HepG2 (cell line): Measurements from ENCODE around the gene NUDT15. TPM values are rescaled to one million over a fixed set of nuclear protein-coding genes. Genes with fewer than 3 reads are reported as not detected.

Source experiments
- ATAC-seq: fragments of 200-7000 bp; cut with Tn5 transposase; 3 replicates; pipeline ENCODE4 v1.9.1; 2020; ENCODE audit warnings: mild to moderate bottlenecking, moderate library complexity
- BruUV-seq: library from RNA; stranded (reverse); fragments of 400-500 nt; replicated peaks from 2 replicates; lab custom pipeline; 2021; lab: Mats Ljungman, UMichigan
- CTCF ChIA-PET: fragments of 300-600 bp; formaldehyde crosslinking; extraction: SDS; loops from one replicate; lab custom pipeline; 2021; ENCODE audit warnings: low total read pairs, inconsistent platforms, low intra/inter-chr PET ratio; lab: Yijun Ruan, JAX
- POLR2A ChIA-PET: fragments of 350-600 bp; sonication (Branson Sonifier 250); formaldehyde crosslinking; loops from one replicate; lab custom pipeline; 2020; ENCODE audit warnings: antibody characterized with exemption, inconsistent platforms; lab: Yijun Ruan, JAX
- DNase-seq: peaks from one replicate; pipeline ENCODE4 v3.0.0-alpha.2; 2015; ENCODE audit warnings: low spot score
- FAIRE-seq: peaks from 3 replicates; lab custom pipeline; 2011; peaks lifted over from hg19 to GRCh38; lab: Jason Lieb, UNC
- H2AFZ ChIP-seq: one replicate; pipeline ENCODE4 v1.6.1; 2011; ENCODE audit warnings: low read length, inconsistent platforms
- H3K27ac ChIP-seq: fragments of 300-600 bp; 3 replicates; pipeline ENCODE4 v1.8.0; 2011; ENCODE audit warnings: mixed run types, mild to moderate bottlenecking, mixed read lengths, low read length, inconsistent platforms; ENCODE audit not compliant: insufficient read depth; ENCODE audit errors: extremely low read length
- H3K27me3 ChIP-seq, 2 experiments: fragments of 200-600 bp in 1 of 2; 2 replicates in 1 of 2; 3 replicates in 1 of 2; pipeline versions ENCODE4 v1.6.0 to v1.8.0; 2011; ENCODE audit warnings: low read length in 2 of 2, mild to moderate bottlenecking in 2 of 2, moderate library complexity in 2 of 2, inconsistent platforms in 1 of 2; ENCODE audit not compliant: insufficient read depth in 2 of 2, control insufficient read depth in 1 of 2
- H3K36me3 ChIP-seq, 2 experiments: fragments of 200-600 bp in 1 of 2; replicated peaks in 1 of 2; 2 replicates in 1 of 2; 3 replicates in 1 of 2; pipeline versions ENCODE4 v1.5.1 to v1.8.0; 2011; ENCODE audit warnings: low read length in 2 of 2, inconsistent platforms in 1 of 2; ENCODE audit not compliant: insufficient read depth in 2 of 2, control insufficient read depth in 1 of 2
- H3K4me1 ChIP-seq: 2 replicates; pipeline ENCODE4 v1.5.1; 2012; ENCODE audit warnings: low read length, inconsistent platforms; ENCODE audit not compliant: insufficient read depth
- H3K4me2 ChIP-seq: 2 replicates; pipeline ENCODE4 v1.6.0; 2011; ENCODE audit warnings: low read depth, low read length, inconsistent platforms
- H3K4me3 ChIP-seq, 3 experiments: fragments of 200-600 bp in 1 of 3; sonication (generic), shearing (Covaris generic) in 1 of 3; replicated peaks in 1 of 3; 2 replicates each; pipeline ENCODE4 v1.5.1; 2011 to 2016; ENCODE audit warnings: low read length in 3 of 3, inconsistent platforms in 2 of 3, low read depth in 2 of 3, mild to moderate bottlenecking in 2 of 3, control low read depth in 1 of 3, mixed read lengths in 1 of 3; ENCODE audit not compliant: insufficient read depth in 1 of 3
- H3K79me2 ChIP-seq: one replicate; pipeline ENCODE4 v1.6.1; 2011; ENCODE audit warnings: low read length, inconsistent platforms; ENCODE audit not compliant: insufficient read depth
- H3K9ac ChIP-seq: 2 replicates; pipeline ENCODE4 v1.6.0; 2011; ENCODE audit warnings: mild to moderate bottlenecking, low read depth, low read length, inconsistent platforms; ENCODE audit not compliant: insufficient read depth
- H3K9me3 ChIP-seq: 2 replicates; pipeline ENCODE4 v1.5.1; 2012; ENCODE audit warnings: mild to moderate bottlenecking, low read length
- H4K20me1 ChIP-seq: 2 replicates; pipeline ENCODE4 v1.6.0; 2011; ENCODE audit warnings: inconsistent platforms, mild to moderate bottlenecking, low read length, moderate library complexity; ENCODE audit not compliant: insufficient read depth
- HES4 ChIP-seq: sonication (generic); formaldehyde crosslinking; IDR thresholded peaks from 2 replicates; pipeline ENCODE4 v1.9.0; 2021; ENCODE audit warnings: mild to moderate bottlenecking, missing genetic modification reagents, borderline replicate concordance
- HMG20B ChIP-seq: conservative IDR thresholded peaks from 2 replicates; pipeline ENCODE4 v1.6.1; 2016; ENCODE audit warnings: missing genetic modification reagents, missing compliant biosample characterization
- MAFF ChIP-seq: IDR thresholded peaks from 2 replicates; pipeline ENCODE4 v1.6.1; 2011; ENCODE audit warnings: low read depth, low read length, improper control_type of control experiment
- MAFK ChIP-seq, 2 experiments: IDR thresholded peaks in 1 of 2; conservative IDR thresholded peaks in 1 of 2; 2 replicates each; pipeline ENCODE4 v1.6.1; 2011; ENCODE audit warnings: improper control_type of control experiment in 2 of 2, low read length in 2 of 2
- MED13 ChIP-seq: sonication (generic); formaldehyde crosslinking; IDR thresholded peaks from 2 replicates; pipeline ENCODE4 v1.5.0; 2020; ENCODE audit warnings: missing genetic modification reagents
- PAF1 ChIP-seq: IDR thresholded peaks from 2 replicates; pipeline ENCODE4 v1.6.1; 2016; ENCODE audit warnings: missing genetic modification reagents, missing compliant biosample characterization
- REL ChIP-seq: sonication (generic); formaldehyde crosslinking; conservative IDR thresholded peaks from 2 replicates; pipeline ENCODE4 v1.8.0; 2022; ENCODE audit warnings: mild to moderate bottlenecking, missing genetic modification reagents, moderate library complexity
- ZNF263 ChIP-seq: sonication (generic); formaldehyde crosslinking; IDR thresholded peaks from 2 replicates; pipeline ENCODE4 v1.4.0; 2020; ENCODE audit warnings: missing genetic modification reagents
- ZNF446 ChIP-seq: sonication (generic); formaldehyde crosslinking; IDR thresholded peaks from 2 replicates; pipeline ENCODE4 v1.5.0; 2020; ENCODE audit warnings: mild to moderate bottlenecking, missing genetic modification reagents
- ZNF792 ChIP-seq: IDR thresholded peaks from 2 replicates; pipeline ENCODE4 v1.6.1; 2016
- WGBS: methylation state at CpG from one replicate; pipeline ENCODE4 v1.1.6; 2017; ENCODE audit warnings: low lambda C conversion rate; 5-methylcytosine and 5-hydroxymethylcytosine counted together
- in situ Hi-C: cut with HindIII; loops from 2 replicates; pipeline ENCODE4 v1.10.0; 2017; ENCODE audit warnings: low pct_unique_long_range_greater_than_20kb; ENCODE audit not compliant: extremely low pct_ligation_motif_present
- intact Hi-C: fragments of 100-400 bp; cut with micrococcal nuclease; formaldehyde crosslinking; loops from one replicate; pipeline ENCODE4 v1.10.0; 2022; ENCODE audit not compliant: unreplicated experiment
- polyA plus RNA-seq, 8 experiments: library from polyadenylated mRNA; depleted of rRNA in 3 of 8; stranded (reverse) in 7 of 8; unstranded in 1 of 8; fragments of >200 nt; fragmentation: Illumina TruSeq in 4 of 8; extraction: Trizol in 4 of 8; gene quantifications; 2 replicates each; pipeline versions ENCODE4 v1.2.1 to v1.2.3, GENCODE V29; 2011 to 2016; ENCODE audit warnings: low read depth in 4 of 8, missing spikeins in 1 of 8, mixed read lengths in 1 of 8; ENCODE audit not compliant: insufficient read depth in 1 of 8
- total RNA-seq, 5 experiments: library from RNA; depleted of rRNA; stranded (reverse); fragments of >200 nt; fragmentation: Illumina TruSeq; extraction: Trizol; gene quantifications; 2 replicates each; pipeline ENCODE4 v1.2.3, GENCODE V29; 2016; ENCODE audit warnings: low read depth in 1 of 5
- TF ChIP-seq, protein P1 (sequence below): sonication (generic); formaldehyde crosslinking; IDR thresholded peaks from 2 replicates; pipeline ENCODE4 v1.5.1; 2020; ENCODE audit warnings: missing genetic modification reagents, mild to moderate bottlenecking, borderline replicate concordance
- TF ChIP-seq, protein P2 (sequence below): sonication (generic); formaldehyde crosslinking; IDR thresholded peaks from 2 replicates; pipeline ENCODE4 v1.5.1; 2020; ENCODE audit warnings: mild to moderate bottlenecking, missing genetic modification reagents
- TF ChIP-seq, protein P3 (sequence below): sonication (generic); formaldehyde crosslinking; IDR thresholded peaks from 2 replicates; pipeline ENCODE4 v1.4.0; 2020; ENCODE audit warnings: missing genetic modification reagents
- TF ChIP-seq, protein P4 (sequence below): sonication (generic); formaldehyde crosslinking; conservative IDR thresholded peaks from 2 replicates; pipeline ENCODE4 v1.8.0; 2022; ENCODE audit warnings: mild to moderate bottlenecking, moderate library complexity, missing genetic modification reagents
- TF ChIP-seq, protein P5 (sequence below): sonication (generic); formaldehyde crosslinking; IDR thresholded peaks from 2 replicates; pipeline ENCODE4 v1.4.0; 2020; ENCODE audit warnings: missing genetic modification reagents

NUDT15 gene
- total and polyA plus RNA-seq, 2 of the 13 experiments (the other 11 are each of a cell fraction or from before 2014, with no cell fraction given) = 21.3 to 47.3 TPM

DNA sequence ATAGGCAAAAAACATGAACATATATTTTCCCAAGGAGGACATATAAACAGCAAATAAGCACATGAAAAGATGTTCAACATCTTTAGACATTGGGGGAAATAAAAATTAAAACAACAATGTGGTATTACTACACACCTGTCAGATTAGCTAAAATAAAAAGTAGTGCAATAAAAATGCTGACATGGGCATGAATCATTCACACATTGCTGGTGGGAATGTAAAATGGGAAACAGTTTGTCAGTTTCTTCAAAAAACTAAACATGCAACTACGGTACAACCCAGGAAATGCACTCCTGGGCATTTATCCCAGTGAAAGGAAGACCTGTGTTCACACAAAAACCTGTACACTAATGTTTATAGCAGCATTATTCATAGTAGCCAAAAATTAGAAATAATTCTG, 31.1 kb upstream of the NUDT15 start:
- no peaks in the 10 kb centered on the region for H3K27me3 ChIP-seq
- 100% methylated on average over 1 of the region's 1 CpG for WGBS
- H3K27ac ChIP-seq = no peak overlapping the region
- no peaks in the 10 kb centered on the region for H3K36me3 ChIP-seq
- H4K20me1 ChIP-seq = no peaks in the 10 kb centered on the region
- in situ Hi-C loops = no loop called here
- ChIA-PET POLR2A (no interaction called here), CTCF (no interaction called here)
- H3K4me2 ChIP-seq = no peak overlapping the region
- no peak overlapping the region for H3K9ac ChIP-seq
- peaks cover 24% of the 10 kb centered on the region for H3K4me1 ChIP-seq
- no peak for ATAC-seq
- no TSS peak for BruUV-seq
- no peak overlapping the region for H3K4me3 ChIP-seq
- DNase-seq = no peak
- no peak for FAIRE-seq
- no peak overlapping the region for H2AFZ ChIP-seq
- no peaks in the 10 kb centered on the region for H3K79me2 ChIP-seq
- TF ChIP-seq MED13 (CRISPR knock-in tag) (no peak), PAF1 (CRISPR knock-in tag) (no peak), ZNF446 (CRISPR knock-in tag) (no peak), HMG20B (CRISPR knock-in tag) (no peak), HES4 (CRISPR knock-in tag) (no peak), MAFF (peak; percentile 79), REL (no peak), MAFK (conservative IDR thresholded peaks at IDR 0.05 in 1 of 2, IDR thresholded peaks at IDR 0.05 in 1 of 2; ENCODE audit: low read length in 2 of 2) (peak; percentile 86 to 90), ZNF263 (CRISPR knock-in tag) (no peak), ZNF792 (CRISPR knock-in tag) (no peak)
- TF ChIP-seq, protein P1, sequence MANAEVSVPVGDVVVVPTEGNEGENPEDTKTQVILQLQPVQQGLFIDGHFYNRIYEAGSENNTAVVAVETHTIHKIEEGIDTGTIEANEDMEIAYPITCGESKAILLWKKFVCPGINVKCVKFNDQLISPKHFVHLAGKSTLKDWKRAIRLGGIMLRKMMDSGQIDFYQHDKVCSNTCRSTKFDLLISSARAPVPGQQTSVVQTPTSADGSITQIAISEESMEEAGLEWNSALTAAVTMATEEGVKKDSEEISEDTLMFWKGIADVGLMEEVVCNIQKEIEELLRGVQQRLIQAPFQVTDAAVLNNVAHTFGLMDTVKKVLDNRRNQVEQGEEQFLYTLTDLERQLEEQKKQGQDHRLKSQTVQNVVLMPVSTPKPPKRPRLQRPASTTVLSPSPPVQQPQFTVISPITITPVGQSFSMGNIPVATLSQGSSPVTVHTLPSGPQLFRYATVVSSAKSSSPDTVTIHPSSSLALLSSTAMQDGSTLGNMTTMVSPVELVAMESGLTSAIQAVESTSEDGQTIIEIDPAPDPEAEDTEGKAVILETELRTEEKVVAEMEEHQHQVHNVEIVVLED (CRISPR knock-in tag) = no peak
- TF ChIP-seq, protein P2, sequence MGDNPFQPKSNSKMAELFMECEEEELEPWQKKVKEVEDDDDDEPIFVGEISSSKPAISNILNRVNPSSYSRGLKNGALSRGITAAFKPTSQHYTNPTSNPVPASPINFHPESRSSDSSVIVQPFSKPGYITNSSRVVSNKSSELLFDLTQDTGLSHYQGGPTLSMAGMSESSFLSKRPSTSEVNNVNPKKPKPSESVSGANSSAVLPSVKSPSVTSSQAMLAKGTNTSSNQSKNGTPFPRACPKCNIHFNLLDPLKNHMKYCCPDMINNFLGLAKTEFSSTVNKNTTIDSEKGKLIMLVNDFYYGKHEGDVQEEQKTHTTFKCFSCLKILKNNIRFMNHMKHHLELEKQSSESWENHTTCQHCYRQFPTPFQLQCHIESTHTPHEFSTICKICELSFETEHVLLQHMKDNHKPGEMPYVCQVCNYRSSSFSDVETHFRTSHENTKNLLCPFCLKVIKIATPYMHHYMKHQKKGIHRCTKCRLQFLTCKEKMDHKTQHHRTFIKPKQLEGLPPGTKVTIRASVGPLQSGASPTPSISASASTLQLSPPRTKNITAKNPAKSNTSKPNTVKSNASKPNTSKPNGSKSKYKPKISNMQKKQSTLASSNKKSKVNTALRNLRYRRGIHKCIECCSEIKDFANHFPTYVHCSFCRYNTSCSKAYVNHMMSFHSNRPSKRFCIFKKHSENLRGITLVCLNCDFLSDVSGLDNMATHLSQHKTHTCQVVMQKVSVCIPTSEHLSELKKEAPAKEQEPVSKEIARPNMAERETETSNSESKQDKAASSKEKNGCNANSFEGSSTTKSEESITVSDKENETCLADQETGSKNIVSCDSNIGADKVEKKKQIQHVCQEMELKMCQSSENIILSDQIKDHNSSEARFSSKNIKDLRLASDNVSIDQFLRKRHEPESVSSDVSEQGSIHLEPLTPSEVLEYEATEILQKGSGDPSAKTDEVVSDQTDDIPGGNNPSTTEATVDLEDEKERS = no peak
- TF ChIP-seq, protein P3, sequence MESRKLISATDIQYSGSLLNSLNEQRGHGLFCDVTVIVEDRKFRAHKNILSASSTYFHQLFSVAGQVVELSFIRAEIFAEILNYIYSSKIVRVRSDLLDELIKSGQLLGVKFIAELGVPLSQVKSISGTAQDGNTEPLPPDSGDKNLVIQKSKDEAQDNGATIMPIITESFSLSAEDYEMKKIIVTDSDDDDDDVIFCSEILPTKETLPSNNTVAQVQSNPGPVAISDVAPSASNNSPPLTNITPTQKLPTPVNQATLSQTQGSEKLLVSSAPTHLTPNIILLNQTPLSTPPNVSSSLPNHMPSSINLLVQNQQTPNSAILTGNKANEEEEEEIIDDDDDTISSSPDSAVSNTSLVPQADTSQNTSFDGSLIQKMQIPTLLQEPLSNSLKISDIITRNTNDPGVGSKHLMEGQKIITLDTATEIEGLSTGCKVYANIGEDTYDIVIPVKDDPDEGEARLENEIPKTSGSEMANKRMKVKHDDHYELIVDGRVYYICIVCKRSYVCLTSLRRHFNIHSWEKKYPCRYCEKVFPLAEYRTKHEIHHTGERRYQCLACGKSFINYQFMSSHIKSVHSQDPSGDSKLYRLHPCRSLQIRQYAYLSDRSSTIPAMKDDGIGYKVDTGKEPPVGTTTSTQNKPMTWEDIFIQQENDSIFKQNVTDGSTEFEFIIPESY (CRISPR knock-in tag) = no peak
- TF ChIP-seq, protein P4, sequence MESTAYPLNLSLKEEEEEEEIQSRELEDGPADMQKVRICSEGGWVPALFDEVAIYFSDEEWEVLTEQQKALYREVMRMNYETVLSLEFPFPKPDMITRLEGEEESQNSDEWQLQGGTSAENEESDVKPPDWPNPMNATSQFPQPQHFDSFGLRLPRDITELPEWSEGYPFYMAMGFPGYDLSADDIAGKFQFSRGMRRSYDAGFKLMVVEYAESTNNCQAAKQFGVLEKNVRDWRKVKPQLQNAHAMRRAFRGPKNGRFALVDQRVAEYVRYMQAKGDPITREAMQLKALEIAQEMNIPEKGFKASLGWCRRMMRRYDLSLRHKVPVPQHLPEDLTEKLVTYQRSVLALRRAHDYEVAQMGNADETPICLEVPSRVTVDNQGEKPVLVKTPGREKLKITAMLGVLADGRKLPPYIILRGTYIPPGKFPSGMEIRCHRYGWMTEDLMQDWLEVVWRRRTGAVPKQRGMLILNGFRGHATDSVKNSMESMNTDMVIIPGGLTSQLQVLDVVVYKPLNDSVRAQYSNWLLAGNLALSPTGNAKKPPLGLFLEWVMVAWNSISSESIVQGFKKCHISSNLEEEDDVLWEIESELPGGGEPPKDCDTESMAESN = no peak
- TF ChIP-seq, protein P5, sequence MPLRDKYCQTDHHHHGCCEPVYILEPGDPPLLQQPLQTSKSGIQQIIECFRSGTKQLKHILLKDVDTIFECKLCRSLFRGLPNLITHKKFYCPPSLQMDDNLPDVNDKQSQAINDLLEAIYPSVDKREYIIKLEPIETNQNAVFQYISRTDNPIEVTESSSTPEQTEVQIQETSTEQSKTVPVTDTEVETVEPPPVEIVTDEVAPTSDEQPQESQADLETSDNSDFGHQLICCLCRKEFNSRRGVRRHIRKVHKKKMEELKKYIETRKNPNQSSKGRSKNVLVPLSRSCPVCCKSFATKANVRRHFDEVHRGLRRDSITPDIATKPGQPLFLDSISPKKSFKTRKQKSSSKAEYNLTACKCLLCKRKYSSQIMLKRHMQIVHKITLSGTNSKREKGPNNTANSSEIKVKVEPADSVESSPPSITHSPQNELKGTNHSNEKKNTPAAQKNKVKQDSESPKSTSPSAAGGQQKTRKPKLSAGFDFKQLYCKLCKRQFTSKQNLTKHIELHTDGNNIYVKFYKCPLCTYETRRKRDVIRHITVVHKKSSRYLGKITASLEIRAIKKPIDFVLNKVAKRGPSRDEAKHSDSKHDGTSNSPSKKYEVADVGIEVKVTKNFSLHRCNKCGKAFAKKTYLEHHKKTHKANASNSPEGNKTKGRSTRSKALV (CRISPR knock-in tag) = no peak
- no peaks in the 10 kb centered on the region for H3K9me3 ChIP-seq
- intact Hi-C loops = no loop called here
